GM18951 (cell line): Measurements from ENCODE around the gene AGR3.
"Not testable (repeated sequence)": the region's sequence is repeated elsewhere in the genome, so short reads cannot be mapped to it uniquely, and the experiment has no call there.

Experiments used
- POLR2A ChIP-seq: IDR thresholded peaks from 4 replicates; pipeline ENCODE4 v1.6.1; 2011; ENCODE audit warnings: mild to moderate bottlenecking; ENCODE audit not compliant: insufficient read length, insufficient read depth; ENCODE audit errors: extremely low read depth
- in situ Hi-C: fragments of 300-500 bp; cut with MboI; formaldehyde crosslinking; loops from one replicate; pipeline ENCODE4 v1.12.0; 2022; ENCODE audit warnings: low sequenced_read_pairs, mixed read lengths, inconsistent platforms; ENCODE audit not compliant: unreplicated experiment

AGR3 gene

DNA sequence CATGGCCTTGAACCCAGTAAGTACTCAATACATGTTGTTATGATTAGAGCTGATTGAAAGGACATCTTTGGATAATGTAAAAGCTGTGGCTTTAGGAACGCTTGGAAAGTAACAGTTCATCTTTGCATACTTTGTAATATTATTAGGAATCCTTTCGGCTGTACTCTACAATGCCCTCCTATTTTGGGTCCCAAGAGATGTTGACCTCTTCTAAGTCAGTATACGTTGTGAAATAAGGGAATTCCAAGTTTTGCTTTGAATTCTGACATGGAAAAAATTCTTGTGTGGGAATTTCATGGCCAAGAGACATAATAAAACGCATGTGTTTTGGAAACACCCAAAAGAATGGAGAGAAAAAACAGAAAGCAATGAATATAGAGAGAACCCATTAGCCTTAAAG lies 7.7 kb downstream of the AGR3 start:
- no peak for TF ChIP-seq POLR2A
- in situ Hi-C loops, result no loop called here

DNA sequence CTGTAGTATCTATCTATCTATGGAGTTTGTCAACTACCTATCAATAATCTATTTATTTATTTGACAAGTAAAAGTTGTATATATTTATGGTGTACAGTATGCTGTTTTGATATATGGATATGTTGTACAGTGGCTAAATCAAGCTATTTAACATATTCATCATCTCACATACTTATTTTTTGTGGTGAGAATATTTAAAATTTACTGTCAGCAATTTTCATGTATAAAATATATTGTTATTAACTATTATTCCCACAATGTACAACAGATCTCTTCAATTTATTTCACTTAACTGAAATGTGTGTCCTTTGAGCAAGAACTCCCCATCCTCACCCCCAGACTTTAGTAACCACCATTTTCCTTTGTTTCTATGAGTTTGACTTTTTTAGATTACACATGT lies 14.5 kb downstream of the AGR3 start:
- in situ Hi-C loops, result no loop called here
- no peak for TF ChIP-seq POLR2A

DNA sequence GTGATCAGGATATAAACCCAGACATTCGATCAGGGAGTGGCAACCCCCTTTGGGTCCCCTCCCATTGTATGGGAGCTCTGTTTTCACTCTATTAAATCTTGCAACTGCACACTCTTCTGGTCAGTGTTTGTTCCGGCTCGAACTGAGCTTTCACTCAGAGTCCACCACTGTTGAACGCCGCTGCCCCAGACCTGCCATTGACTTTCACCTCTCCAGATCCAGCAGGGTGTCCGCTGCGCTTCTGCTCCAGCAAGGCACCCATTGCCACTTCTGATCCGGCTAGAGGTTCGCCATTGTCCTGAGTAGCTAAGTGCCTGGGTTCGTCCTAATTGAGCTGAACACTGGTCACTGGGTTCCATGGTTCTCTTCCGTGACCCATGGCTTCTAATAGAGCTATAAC lies 28.6 kb downstream of the AGR3 start:
- in situ Hi-C loops, result not testable (repeated sequence)

DNA sequence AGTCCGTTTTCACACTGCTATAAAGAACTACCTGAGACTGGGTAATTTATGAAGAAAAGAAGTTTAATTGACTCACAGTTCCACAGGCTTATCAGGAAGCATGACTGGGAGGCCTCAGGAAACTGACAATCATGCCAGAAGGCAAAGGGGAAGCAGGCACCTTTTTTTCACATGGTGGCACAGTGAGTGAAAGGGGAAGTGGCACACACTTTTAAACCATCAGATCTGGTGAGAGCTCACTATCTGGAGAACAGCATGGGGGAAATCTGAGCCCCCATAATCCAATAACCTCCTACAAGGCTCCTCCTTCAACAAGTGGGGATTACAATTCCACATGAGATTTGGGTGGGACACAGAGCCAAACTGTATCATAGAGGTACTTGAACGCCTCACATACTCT lies 30.0 kb downstream of the AGR3 start:
- in situ Hi-C loops, result no loop called here
- TF ChIP-seq POLR2A, result no peak

DNA sequence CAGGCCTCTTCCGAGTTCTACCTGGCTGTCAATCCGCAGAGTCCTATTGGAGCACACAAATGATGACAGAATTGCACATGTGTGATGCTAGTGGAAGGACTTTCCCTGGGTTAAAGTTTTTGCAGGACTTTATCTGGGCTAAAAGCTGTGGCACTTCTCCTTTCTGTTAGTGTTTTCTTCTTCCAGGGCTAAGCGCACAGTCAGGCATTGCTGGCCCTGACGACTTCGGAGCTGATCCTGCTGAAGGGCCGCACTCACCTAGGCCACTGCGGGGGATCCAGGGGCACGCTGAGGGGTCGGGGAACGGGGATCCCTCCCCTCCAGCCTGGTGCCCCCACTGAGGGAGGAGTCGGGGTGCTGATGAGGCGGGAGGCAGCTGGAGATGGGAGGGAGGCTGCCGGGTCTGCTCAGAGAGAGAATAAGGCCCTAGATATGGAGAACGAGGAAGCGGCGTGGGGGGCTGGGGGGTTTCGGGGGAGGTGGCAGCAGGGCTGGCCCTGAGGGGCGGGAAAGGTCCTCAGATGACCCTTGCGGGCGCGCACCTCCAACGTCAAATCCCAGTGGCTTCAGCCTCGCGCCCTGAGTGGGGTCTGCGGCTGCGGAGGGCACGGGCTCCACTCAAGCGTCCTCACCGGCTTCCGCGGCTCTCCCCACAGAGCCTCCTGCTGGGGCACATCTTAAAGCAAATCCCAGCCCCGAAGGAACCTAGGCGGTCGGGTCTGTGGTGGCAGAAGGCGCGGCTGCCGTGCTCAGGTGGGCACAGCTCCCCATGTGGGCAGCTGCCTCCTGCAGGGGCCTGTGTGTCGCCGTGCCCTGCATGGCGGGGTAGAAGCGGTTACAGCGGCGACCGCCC lies 30.9 kb downstream of the AGR3 start:
- TF ChIP-seq POLR2A, result no peak
- in situ Hi-C loops, result no loop called here

DNA sequence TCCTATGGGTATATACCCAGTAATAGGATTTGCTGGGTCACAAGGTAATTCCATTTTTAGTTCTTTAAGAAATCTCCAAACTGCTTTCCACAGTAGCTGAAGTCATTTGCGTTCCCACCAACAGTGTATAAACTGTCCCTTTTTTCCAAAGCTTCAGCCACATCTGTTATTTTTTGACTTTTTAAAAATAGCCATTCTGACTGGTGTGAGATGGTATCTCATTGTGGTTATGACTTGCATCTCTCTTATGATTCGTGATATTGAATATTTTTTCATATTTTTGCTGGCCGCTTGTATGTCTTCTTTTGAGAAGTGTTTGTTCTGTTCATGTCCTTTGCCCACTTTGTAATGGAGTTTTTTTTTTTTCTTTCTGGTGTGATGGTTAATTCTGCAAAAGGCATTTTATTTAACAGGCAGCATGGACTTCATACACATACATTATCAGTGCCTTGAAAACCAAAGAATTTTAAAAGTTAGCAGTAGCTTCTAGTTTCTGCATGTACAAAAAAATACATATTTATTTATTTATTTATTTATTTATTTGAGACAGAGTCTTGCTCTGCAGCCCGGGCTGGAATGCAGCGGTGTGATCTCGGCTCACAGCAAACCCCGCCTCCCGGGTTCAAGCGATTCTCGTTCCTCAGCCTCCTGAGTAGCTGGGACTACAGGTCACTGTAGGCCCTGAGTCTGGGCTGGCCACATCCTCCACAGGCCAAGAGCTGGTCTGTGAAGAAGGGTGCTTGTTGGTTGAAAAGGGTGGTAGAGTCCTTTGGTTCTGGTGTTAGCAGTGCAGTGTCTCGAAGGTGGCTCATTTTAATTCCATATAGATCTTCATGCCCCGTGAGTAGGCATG lies 32.3 kb downstream of the AGR3 start:
- in situ Hi-C loops, result no loop called here
- TF ChIP-seq POLR2A, result no peak

DNA sequence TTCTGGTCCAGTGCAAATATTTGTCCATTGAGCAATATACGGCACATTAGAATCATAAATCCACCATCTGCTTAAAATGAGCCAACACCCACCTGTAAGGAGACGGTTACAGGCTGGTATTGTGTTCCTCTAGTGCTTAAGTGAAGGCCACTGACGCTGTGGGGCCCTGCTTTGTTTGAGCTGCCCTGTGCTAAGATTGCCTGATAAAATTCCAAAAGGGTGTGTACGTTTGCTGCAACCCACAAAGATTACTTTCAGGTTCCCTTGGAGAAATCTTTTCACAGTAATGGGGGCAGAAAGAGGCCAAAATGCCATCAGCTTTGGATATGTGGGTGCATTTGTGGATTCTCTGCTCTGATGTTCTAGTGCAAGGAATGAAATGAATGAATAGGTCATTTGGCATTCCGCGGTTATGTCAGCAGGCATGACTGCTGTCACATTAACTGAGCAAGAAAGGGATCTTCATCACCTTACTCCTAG lies 34.4 kb downstream of the AGR3 start:
- no peak for TF ChIP-seq POLR2A
- in situ Hi-C loops, result no loop called here

DNA sequence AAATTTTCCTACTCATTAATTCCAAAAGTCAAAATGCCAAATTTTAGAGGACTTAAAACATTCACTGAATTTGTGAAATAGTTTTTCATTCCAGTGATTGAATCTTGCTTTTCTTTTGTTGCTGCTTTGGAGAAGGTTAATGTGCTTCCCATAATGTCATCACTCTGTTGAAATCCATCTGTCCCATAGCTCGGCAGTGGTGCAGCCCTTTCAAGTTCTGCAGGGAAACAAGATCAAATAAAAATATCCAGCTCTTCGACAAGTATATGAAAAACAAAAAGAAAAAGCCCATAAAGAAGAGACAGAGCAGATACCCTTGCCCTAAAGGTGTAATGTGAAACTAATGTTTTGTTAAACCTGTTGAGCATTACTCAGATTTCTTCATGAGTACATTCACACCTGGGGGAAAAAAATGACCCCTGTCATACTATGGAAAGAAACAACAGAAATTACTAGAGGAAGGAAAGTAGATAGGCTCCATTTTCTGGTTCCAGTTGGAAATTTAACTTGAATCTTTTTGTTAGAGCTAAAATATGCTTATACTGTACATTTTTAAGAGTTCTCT lies 35.1 kb downstream of the AGR3 start:
- no peak for TF ChIP-seq POLR2A
- in situ Hi-C loops, result no loop called here

DNA sequence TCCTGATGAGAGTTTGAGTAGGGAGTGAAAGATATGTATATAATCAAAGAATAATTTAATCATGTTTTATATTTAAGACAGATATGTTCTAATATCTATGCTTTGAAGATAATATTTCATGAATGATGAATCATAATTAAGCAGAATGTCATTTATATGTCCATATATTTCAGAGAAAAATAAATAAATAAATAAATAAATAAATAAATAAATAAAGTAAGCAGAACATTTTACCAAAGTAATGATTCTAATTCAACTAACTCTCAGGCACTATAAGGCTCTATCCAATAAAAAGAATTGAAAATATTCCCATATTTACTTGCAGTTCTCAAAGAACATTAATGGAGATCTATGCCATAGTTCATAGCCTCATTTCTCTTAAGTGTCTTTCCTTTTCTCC lies 36.0 kb downstream of the AGR3 start:
- TF ChIP-seq POLR2A, result no peak
- in situ Hi-C loops, result no loop called here

DNA sequence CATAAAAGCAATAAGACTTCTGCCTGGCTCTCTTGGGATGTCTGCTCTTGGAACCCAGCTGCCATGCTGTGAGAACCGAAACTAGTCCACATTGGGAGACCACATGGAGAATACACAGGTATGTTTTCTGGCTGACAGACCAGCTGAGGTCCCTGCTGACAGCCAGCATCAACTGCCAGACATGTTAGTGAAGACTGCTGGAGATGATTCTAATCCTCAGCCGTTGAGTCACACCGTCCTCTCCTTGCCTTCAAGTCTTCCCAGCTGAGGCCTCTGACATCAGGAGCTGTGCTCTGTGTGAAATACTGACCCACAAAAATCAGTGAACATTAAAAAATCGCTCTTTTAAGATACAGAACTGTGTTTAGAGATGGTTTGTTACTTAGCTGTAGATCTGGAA lies 40.1 kb downstream of the AGR3 start:
- no peak for TF ChIP-seq POLR2A

DNA sequence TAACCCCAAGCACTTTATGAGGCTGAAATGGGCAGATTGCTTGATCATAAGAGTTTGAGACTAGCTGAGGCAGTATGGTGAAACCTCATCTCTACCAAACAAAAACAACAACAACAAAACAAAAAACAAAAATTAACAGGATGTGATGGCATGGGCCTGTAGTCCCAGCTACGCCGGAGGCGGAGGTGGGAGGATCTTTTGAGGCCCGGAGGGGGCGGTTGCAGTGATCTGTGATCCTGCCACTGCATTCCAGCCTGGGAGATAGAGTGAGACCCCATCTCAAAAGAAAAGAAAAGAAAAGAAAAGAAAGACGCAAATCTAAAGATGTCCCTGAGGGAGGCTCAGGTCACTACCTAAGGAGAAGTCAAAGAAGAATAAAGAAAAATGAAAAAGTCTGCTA lies 41.7 kb downstream of the AGR3 start:
- no peak for TF ChIP-seq POLR2A
- in situ Hi-C loops, result no loop called here

More for the DNA sequence above, 40.1 kb downstream of the AGR3 start:
- in situ Hi-C loops, result no loop called here

DNA sequence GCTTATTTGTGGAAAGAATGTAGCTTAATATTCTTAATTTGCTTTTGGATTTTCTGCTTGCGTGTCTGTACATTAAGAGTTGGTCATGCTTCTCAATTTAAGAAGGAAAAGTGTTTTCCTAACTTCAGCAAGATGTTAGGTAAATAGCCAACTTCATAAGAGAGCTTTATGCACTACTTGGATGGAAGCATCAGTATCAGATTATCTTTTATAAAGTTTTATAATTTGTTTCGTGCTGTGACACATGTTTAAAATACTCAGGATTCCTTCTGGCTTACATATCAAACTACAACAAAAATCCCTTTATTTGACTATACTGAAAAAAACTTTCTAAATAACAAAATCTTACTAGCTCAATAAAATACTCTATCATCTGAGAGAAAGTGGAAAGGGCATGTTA lies 42.1 kb downstream of the AGR3 start:
- in situ Hi-C loops, result no loop called here
- no peak for TF ChIP-seq POLR2A

DNA sequence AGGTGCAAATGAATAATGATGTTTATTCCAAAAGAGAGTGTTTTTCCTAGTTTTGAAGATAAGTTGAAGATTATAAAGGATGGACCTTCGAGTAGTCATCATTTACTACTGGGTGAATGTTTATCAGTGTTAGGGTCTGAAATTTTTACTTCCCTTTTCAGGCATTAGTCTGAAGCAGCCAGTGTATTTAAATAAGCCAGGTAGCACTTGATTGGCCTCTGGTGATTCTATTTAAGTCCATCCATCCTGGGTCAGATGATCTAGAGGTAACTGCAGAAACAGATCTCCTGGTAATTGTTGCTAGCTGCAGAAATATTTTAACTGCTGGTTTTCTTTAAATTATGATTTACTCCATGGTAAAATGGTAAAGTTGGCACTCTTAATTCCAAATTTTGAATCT lies 42.9 kb downstream of the AGR3 start:
- in situ Hi-C loops, result no loop called here
- TF ChIP-seq POLR2A, result no peak
